T follicular helper cell (primary cell): ENCODE measurements around the gene STX8.

Experiments used
- DNase-seq: peaks from one replicate; pipeline ENCODE4 v3.0.0-alpha.2; 2020; ENCODE audit warnings: low read depth

The STX8 gene

GRCh38 chr17:9554715-9555114 lies 20.9 kb downstream of the STX8 start:
- peak; percentile 28 for DNase-seq

GRCh38 chr17:9553596-9553995 lies 22.0 kb downstream of the STX8 start:
- no peak for DNase-seq

GRCh38 chr17:9553181-9553580 lies 22.4 kb downstream of the STX8 start:
- DNase-seq, result no peak

GRCh38 chr17:9549215-9549614 lies 26.4 kb downstream of the STX8 start:
- no peak for DNase-seq

- no peak for DNase-seq
Observed at GRCh38 chr17:9544221-9544620, 31.4 kb downstream of the STX8 start.

GRCh38 chr17:9541718-9542117 lies 33.9 kb downstream of the STX8 start:
- DNase-seq, result no peak

- no peak for DNase-seq
Observed at GRCh38 chr17:9538626-9539025, 37.0 kb downstream of the STX8 start.

- no peak for DNase-seq
Observed at GRCh38 chr17:9537177-9537776, 38.3 kb downstream of the STX8 start.

- no peak for DNase-seq
Observed at GRCh38 chr17:9536061-9536460, 39.6 kb downstream of the STX8 start.

- no peak for DNase-seq
Observed at GRCh38 chr17:9533441-9533840, 42.2 kb downstream of the STX8 start.

- no peak for DNase-seq
Observed at GRCh38 chr17:9532715-9533114, 42.9 kb downstream of the STX8 start.

- DNase-seq, result no peak
Observed at GRCh38 chr17:9531034-9531433, 44.6 kb downstream of the STX8 start.

GRCh38 chr17:9529033-9529700 lies 46.5 kb downstream of the STX8 start:
- DNase-seq, result no peak

- no peak for DNase-seq
Observed at GRCh38 chr17:9527788-9528187, 47.8 kb downstream of the STX8 start.

- no peak for DNase-seq
Observed at GRCh38 chr17:9522074-9522473, 53.5 kb downstream of the STX8 start.

GRCh38 chr17:9521062-9521461 lies 54.6 kb downstream of the STX8 start:
- no peak for DNase-seq

GRCh38 chr17:9520649-9521048 lies 55.0 kb downstream of the STX8 start:
- no peak for DNase-seq

- no peak for DNase-seq
Observed at GRCh38 chr17:9519583-9520272, 55.9 kb downstream of the STX8 start.

- DNase-seq, result no peak
Observed at GRCh38 chr17:9517396-9517795, 58.2 kb downstream of the STX8 start.

GRCh38 chr17:9513266-9513665 lies 62.4 kb downstream of the STX8 start:
- DNase-seq, result no peak

GRCh38 chr17:9512323-9513168 lies 63.1 kb downstream of the STX8 start:
- DNase-seq, result no peak

GRCh38 chr17:9509236-9509816 lies 66.3 kb downstream of the STX8 start:
- DNase-seq, result no peak
